Fibroblast of lung (primary cell): ENCODE data around the gene TMPRSS13.

ENCODE experiments used
- CTCF ChIP-seq, 2 donors: IDR thresholded peaks in 1 of 2; conservative IDR thresholded peaks in 1 of 2; 1 replicate in 1 of 2; 2 replicates in 1 of 2; pipeline ENCODE4 v1.5.1; 2011 to 2012; ENCODE audit warnings: low read length in 2 of 2, control low read depth in 1 of 2, inconsistent platforms in 1 of 2, low read depth in 1 of 2, mild to moderate bottlenecking in 1 of 2
- EZH2 ChIP-seq: IDR thresholded peaks from 2 replicates; pipeline ENCODE4 v1.5.1; 2012; ENCODE audit warnings: low read length, control low read depth, mild to moderate bottlenecking; ENCODE audit errors: missing control alignments

DNA sequence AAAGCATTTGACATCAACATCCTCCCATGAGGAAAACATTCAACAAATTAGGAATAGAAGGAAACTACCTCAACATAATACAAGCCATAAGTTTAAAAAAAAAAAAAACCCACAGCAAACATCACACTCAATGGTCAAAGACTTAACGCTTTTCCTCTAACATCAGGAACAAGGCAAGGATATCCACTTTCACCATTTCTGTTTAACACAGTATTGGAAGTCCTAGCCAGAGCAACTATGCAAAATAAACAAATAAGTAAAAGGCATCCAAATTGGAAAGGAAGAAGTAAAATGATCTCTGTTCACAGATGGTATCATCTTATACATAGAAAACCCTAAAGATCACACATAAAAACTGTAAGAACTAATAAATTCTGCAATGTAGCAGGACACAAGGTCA is 65.8 kb downstream of the TMPRSS13 start:
- TF ChIP-seq CTCF (conservative IDR thresholded peaks at IDR 0.05 in 1 of 2, IDR thresholded peaks at IDR 0.05 in 1 of 2; ENCODE audit: low read depth in 1 of 2, low read length in 2 of 2) (no peak), EZH2 (no peak)
